Nephron (organoid): ENCODE results near the gene TIMP3.
A peak's percentile ranks its signal among the peaks of the same experiment; 100 is the strongest.

Source experiments
- H3K27ac Mint-ChIP-seq, 3 experiments: 2 replicates each; pipeline ENCODE4 v1.8.0; 2020; ENCODE audit warnings: mixed read lengths in 3 of 3, mild to moderate bottlenecking in 2 of 3, moderate library complexity in 1 of 3
- H3K27me3 Mint-ChIP-seq: 2 replicates; pipeline ENCODE4 v1.8.0; 2021; ENCODE audit warnings: low read depth, mild to moderate bottlenecking, moderate library complexity, mixed read lengths
- H3K36me3 Mint-ChIP-seq: 2 replicates; pipeline ENCODE4 v1.8.0; 2020; ENCODE audit warnings: low read depth, mixed read lengths
- H3K4me1 Mint-ChIP-seq: 2 replicates; pipeline ENCODE4 v1.8.0; 2020; ENCODE audit warnings: mixed read lengths
- H3K4me3 Mint-ChIP-seq, 3 experiments: 2 replicates each; pipeline ENCODE4 v1.8.0; 2020; ENCODE audit warnings: mild to moderate bottlenecking in 3 of 3, mixed read lengths in 3 of 3, moderate library complexity in 2 of 3
- H3K9me3 Mint-ChIP-seq: 2 replicates; pipeline ENCODE4 v1.8.0; 2020; ENCODE audit warnings: mixed read lengths
- TF ChIP-seq, protein P1 (sequence below), 3 experiments: fragments of 200-600 bp; sonication (generic); IDR thresholded peaks; one replicate each; pipeline ENCODE4 v1.5.0; 2021; ENCODE audit warnings: antibody characterized with exemption in 3 of 3; ENCODE audit not compliant: unreplicated experiment in 3 of 3

Gene TIMP3

DNA sequence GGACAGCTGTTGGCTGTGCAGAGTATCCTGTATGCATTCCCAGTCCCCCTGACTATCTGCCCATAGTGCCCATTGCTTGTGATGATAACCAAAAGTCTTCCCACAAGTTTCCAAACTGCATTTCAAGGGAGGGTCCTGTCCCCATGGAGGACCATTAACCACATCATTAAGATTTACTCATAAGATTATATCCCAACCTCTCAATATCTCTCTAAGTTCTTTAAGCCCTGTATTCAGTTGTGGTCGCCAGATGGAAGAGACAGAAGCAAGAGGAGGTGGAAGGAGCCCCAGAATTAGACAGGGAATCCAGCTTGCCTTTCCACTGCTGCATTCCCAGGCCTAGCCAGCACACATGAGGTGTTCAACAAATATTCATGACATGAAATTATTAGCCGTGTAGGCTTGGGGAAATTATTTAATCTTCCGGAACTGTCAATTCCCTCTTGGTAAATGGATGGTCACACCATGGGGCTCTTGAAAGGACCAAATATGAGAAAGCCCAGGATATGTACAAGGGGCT, 42.6 kb upstream of the TIMP3 start:
- H3K36me3 Mint-ChIP-seq = no peaks in the 10 kb centered on the region
- no peak overlapping the region for H3K27ac Mint-ChIP-seq
- peaks cover 8% of the 10 kb centered on the region for H3K4me1 Mint-ChIP-seq
- H3K27me3 Mint-ChIP-seq = peaks cover 13% of the 10 kb centered on the region
- H3K9me3 Mint-ChIP-seq = no peaks in the 10 kb centered on the region
- TF ChIP-seq, protein P1, sequence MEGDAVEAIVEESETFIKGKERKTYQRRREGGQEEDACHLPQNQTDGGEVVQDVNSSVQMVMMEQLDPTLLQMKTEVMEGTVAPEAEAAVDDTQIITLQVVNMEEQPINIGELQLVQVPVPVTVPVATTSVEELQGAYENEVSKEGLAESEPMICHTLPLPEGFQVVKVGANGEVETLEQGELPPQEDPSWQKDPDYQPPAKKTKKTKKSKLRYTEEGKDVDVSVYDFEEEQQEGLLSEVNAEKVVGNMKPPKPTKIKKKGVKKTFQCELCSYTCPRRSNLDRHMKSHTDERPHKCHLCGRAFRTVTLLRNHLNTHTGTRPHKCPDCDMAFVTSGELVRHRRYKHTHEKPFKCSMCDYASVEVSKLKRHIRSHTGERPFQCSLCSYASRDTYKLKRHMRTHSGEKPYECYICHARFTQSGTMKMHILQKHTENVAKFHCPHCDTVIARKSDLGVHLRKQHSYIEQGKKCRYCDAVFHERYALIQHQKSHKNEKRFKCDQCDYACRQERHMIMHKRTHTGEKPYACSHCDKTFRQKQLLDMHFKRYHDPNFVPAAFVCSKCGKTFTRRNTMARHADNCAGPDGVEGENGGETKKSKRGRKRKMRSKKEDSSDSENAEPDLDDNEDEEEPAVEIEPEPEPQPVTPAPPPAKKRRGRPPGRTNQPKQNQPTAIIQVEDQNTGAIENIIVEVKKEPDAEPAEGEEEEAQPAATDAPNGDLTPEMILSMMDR (IDR thresholded peaks at IDR 0.05; ENCODE audit: unreplicated experiment in 3 of 3) = no peak
- no peak overlapping the region for H3K4me3 Mint-ChIP-seq

DNA sequence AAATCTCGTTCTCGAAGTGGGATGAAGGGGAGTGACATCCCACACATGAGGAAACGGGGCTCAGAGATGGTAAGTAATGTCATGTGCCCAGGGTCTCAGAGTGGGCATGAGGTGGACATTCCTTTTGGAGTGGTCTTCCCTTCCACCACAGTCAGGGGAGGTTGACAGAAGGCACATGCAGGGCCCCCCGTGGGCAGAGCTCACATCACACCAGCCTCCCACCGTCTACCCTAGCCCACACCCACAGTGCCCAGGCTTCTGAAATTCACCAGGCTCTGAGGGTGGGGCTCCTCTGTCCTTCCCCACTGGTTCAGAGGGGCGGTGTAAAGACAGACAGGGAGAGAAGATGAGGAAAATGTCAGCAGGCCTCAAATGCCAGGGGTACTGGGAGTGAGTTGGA, 41.1 kb upstream of the TIMP3 start:
- H3K27ac Mint-ChIP-seq = no peak overlapping the region
- no peaks in the 10 kb centered on the region for H3K36me3 Mint-ChIP-seq
- no peak overlapping the region for H3K4me3 Mint-ChIP-seq
- peaks cover 13% of the 10 kb centered on the region for H3K4me1 Mint-ChIP-seq
- H3K9me3 Mint-ChIP-seq = peaks cover 2% of the 10 kb centered on the region
- peaks cover 9% of the 10 kb centered on the region for H3K27me3 Mint-ChIP-seq
- TF ChIP-seq, protein P1 (IDR thresholded peaks at IDR 0.05; ENCODE audit: unreplicated experiment in 3 of 3) = no peak

DNA sequence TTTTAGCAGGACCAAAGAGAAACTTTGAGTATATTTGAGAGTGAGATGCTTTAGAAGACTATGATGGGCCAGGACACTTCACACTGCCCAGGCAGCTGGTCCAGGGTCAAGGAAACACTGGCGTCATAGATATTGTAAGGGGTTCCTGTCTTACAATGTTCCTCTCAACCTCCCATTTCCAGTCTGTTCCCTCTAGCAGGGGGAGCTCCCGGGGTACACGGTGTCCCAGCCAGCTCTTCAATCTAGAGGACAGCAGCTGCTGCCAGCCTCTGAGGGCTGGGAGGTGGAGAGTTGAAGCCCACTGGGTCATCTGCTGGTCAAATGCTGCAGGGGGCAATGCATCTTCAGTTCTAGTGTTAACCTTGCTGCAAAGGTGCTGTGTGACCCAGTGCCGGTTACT, 40.7 kb upstream of the TIMP3 start:
- TF ChIP-seq, protein P1 (IDR thresholded peaks at IDR 0.05; ENCODE audit: unreplicated experiment in 3 of 3) = no peak
- peaks cover 15% of the 10 kb centered on the region for H3K4me1 Mint-ChIP-seq
- peaks cover 4% of the 10 kb centered on the region for H3K9me3 Mint-ChIP-seq
- H3K27ac Mint-ChIP-seq = no peak overlapping the region
- H3K4me3 Mint-ChIP-seq = no peak overlapping the region
- H3K36me3 Mint-ChIP-seq = no peaks in the 10 kb centered on the region
- peaks cover 9% of the 10 kb centered on the region for H3K27me3 Mint-ChIP-seq

DNA sequence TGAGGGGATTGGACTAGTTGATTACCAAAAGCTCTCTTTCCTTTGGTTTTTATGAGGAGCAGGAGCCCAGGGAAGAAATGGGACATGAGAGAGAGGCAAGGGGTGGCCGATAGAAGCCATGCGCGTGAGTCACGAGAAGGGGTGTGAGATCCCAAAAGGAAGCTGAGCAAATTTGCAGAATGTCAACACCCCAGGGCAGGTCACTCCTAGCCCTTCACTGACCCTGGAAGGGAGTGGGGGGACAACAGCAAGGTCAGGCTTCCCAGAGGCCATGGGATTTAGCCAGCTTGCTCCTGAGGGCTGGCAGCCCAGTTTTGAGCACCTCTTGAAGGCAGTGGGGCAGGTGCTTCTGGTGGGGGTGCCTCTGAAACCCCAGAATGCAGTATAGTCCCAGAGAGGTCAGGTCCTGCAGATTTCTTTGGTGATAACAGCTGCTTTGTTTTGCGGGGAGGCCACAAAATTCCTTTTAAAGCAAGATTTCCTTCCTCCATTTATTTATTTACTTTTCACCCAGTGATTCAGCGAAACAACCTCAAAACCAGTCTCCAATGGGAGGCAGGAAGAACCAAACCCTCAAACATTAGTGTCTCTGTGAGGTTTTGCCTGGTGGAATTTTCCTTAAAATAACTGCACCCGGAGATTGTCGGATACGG, 40.1 kb upstream of the TIMP3 start:
- Mint-ChIP-seq H3K27me3 (peaks cover 9% of the 10 kb centered on the region), H3K4me3 (no peak overlapping the region), H3K4me1 (peaks cover 15% of the 10 kb centered on the region), H3K27ac (no peak overlapping the region), H3K9me3 (peaks cover 4% of the 10 kb centered on the region), H3K36me3 (no peaks in the 10 kb centered on the region)
- TF ChIP-seq, protein P1 (IDR thresholded peaks at IDR 0.05; ENCODE audit: unreplicated experiment in 3 of 3) = no peak

DNA sequence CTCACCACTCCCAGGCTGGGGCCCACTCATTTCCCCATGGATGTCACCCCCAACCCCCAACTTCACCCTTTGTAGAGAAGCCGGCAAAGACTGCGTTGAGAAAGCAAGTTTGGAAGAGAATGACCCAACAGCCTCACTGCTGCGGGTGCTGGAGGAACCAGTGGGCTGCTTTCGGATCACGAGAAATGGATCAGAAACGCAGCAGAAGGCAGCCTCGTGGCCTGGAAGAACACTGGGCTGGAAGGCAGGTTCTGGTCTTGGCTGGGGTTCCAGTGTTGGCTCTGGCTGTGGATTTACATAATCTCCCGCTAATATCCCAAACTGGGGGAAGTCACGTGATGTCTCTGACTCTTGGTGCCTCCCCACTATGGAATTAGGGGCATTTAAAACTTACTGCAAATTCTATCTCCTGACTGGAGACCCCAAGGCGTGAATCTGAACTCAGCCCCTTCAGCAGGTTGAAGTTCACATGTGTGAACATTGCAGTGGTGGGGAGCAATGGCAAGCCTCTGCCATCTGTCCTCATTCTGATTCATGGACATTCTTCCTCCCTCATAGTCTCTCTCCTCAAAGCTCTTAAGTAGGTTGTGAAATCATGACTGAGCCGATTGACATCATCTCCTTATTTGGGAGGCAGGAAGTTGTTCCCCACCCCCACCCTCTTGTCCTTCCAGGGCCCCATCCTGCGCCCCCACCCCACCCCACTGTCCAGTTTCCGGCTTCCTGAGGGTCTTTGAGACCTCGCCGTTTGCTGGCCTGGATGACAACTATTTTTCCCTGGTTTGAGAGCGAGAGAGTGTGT, 37.0 kb upstream of the TIMP3 start:
- H3K9me3 Mint-ChIP-seq = peaks cover 4% of the 10 kb centered on the region
- peaks cover 15% of the 10 kb centered on the region for H3K4me1 Mint-ChIP-seq
- H3K27me3 Mint-ChIP-seq = peaks cover 9% of the 10 kb centered on the region
- H3K27ac Mint-ChIP-seq = peak overlapping the region; percentile 18 to 88 (median 65)
- TF ChIP-seq, protein P1 (IDR thresholded peaks at IDR 0.05; ENCODE audit: unreplicated experiment in 3 of 3) = no peak
- no peak overlapping the region for H3K4me3 Mint-ChIP-seq
- H3K36me3 Mint-ChIP-seq = no peaks in the 10 kb centered on the region
